ENCODE measurements around the gene MINDY4B. TPM values are rescaled to one million over a fixed set of nuclear protein-coding genes. Genes with fewer than 3 reads are reported as not detected.

Gene MINDY4B
- polyA plus RNA-seq, 1 of the 3 experiments (the other 2 are of a cell fraction): not detected

GRCh38 chr3:150871192-150871591, 34.0 kb downstream of the MINDY4B start (continued):
- no peak for TF ChIP-seq ZBTB33 (IDR thresholded peaks at IDR 0.05; ENCODE audit: borderline replicate concordance, low read depth)
- no peak for TF ChIP-seq GABPA (IDR thresholded peaks at IDR 0.05; ENCODE audit: low read depth)
- TF ChIP-seq YY1 (IDR thresholded peaks at IDR 0.05; ENCODE audit: low read depth): no peak

DNA sequence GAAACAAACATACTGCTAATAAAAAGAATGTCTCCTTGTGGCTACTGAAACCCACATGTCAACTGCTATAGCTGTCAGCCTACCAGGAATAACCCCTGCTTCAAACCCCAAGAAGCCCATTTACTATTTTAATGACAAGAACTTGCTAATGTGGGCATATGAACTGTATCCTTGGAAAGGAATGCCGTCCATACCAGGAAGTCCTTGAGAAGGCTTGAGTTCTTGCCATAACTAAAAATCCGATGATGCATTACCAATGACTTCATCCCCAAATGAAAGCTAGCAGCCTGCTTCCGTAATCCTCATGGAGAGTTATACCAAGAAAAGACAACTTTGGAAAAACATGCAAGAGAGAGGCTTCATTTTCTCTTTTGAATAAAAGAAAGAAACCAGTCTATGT, 34.8 kb downstream of the MINDY4B start:
- Histone ChIP-seq H3K79me2 (ENCODE audit: insufficient read depth) (no peaks in the 10 kb centered on the region), H3K4me3 (ENCODE audit: low read depth in 2 of 2, low read length in 1 of 2) (no peak overlapping the region), H3K36me3 (replicated peaks in 1 of 2; ENCODE audit: control insufficient read depth in 1 of 2, insufficient read depth in 2 of 2, low read length in 1 of 2) (no peaks in the 10 kb centered on the region), H3K9me2 (no peaks in the 10 kb centered on the region), H3K9me3 (no peaks in the 10 kb centered on the region), H3K4me1 (ENCODE audit: control insufficient read depth in 1 of 2, insufficient read depth in 2 of 2, low read depth in 1 of 2, low read length in 1 of 2) (no peaks in the 10 kb centered on the region), H3K27me3 (ENCODE audit: insufficient read depth) (peaks cover 5% of the 10 kb centered on the region; the same call in 1 of the 2 replicates), H3K9ac (no peak overlapping the region), H2AFZ (ENCODE audit: low read depth) (no peak overlapping the region), H4K20me1 (ENCODE audit: insufficient read depth) (no peaks in the 10 kb centered on the region), H3K27ac (ENCODE audit: low read depth in 2 of 2, low read length in 1 of 2) (no peak overlapping the region), H3F3A (replicated peaks; ENCODE audit: insufficient read depth) (no peaks in the 10 kb centered on the region), H3K4me2 (peak overlapping the region; percentile 37; the same call in 1 of the 2 replicates)
- ChIA-PET CTCF (interaction anchor here (1.3 kb wide), 1 partner anchor 83 kb away, joined by 3 read pairs; no protein-coding TSS in a partner anchor), POLR2A (no interaction called here)
- no peak for TF ChIP-seq IRF3 (IDR thresholded peaks at IDR 0.05; ENCODE audit: low read depth, low read length)
- TF ChIP-seq USF2 (IDR thresholded peaks at IDR 0.05; ENCODE audit: borderline replicate concordance, low read depth, low read length): no peak
- no peak for TF ChIP-seq RXRA (IDR thresholded peaks at IDR 0.05; ENCODE audit: borderline replicate concordance, low read depth)
- TF ChIP-seq, protein P1, sequence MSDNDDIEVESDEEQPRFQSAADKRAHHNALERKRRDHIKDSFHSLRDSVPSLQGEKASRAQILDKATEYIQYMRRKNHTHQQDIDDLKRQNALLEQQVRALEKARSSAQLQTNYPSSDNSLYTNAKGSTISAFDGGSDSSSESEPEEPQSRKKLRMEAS (IDR thresholded peaks at IDR 0.05; ENCODE audit: low read depth): no peak
- no peak for TF ChIP-seq TAF1 (IDR thresholded peaks at IDR 0.05; ENCODE audit: borderline replicate concordance, low read depth, low read length)
- TF ChIP-seq RAD21 (IDR thresholded peaks at IDR 0.05; ENCODE audit: low read length): no peak
- TF ChIP-seq EZH2phosphoT487 (IDR thresholded peaks at IDR 0.05; ENCODE audit: borderline replicate concordance, low read depth): no peak
- no peak for TF ChIP-seq FOSL2 (IDR thresholded peaks at IDR 0.05; ENCODE audit: borderline replicate concordance, low read depth)
- no peak for TF ChIP-seq RCOR1 (IDR thresholded peaks at IDR 0.05; ENCODE audit: low read length)
- TF ChIP-seq FOXJ3 (CRISPR knock-in tag; IDR thresholded peaks at IDR 0.05): no peak
- TF ChIP-seq NRF1 (IDR thresholded peaks at IDR 0.05; ENCODE audit: low read depth, low read length): no peak
- TF ChIP-seq JUND (IDR thresholded peaks at IDR 0.05): no peak
- TF ChIP-seq TEAD4 (IDR thresholded peaks at IDR 0.05; ENCODE audit: borderline replicate concordance, insufficient read depth): no peak
- TF ChIP-seq ELF1 (IDR thresholded peaks at IDR 0.05): no peak
- WGBS (ENCODE audit: low lambda C conversion rate): 43% methylated on average over 3 of the region's 3 CpGs
- no peak for DNase-seq

Data from SK-N-SH (cell line).